ENCODE results near the gene RPS17.
A peak's percentile ranks its signal among the peaks of the same experiment; 100 is the strongest.
"Not testable (repeated sequence)": the region's sequence is repeated elsewhere in the genome, so short reads cannot be mapped to it uniquely, and the experiment has no call there.

RPS17 gene

GRCh38 chr15:82505842-82506241 is 34.4 kb downstream of the RPS17 start:
- not testable (repeated sequence) for DNase-seq

GRCh38 chr15:82504074-82504473 is 36.2 kb downstream of the RPS17 start:
- DNase-seq: not testable (repeated sequence)

- DNase-seq: peak; percentile 47
Measured at GRCh38 chr15:82502700-82503339, 37.4 kb downstream of the RPS17 start.

- DNase-seq: not testable (repeated sequence)
Measured at GRCh38 chr15:82500772-82501171, 39.5 kb downstream of the RPS17 start.

- not testable (repeated sequence) for DNase-seq
Measured at GRCh38 chr15:82497978-82498377, 42.3 kb downstream of the RPS17 start.

GRCh38 chr15:82488250-82488649 is 52.0 kb downstream of the RPS17 start:
- not testable (repeated sequence) for DNase-seq

- not testable (repeated sequence) for DNase-seq
Measured at GRCh38 chr15:82487045-82487444, 53.2 kb downstream of the RPS17 start.
